Liver (tissue), 9 donors: ENCODE results near the gene PDE1C. TPM values are rescaled to one million over a fixed set of nuclear protein-coding genes. Genes with fewer than 3 reads are reported as not detected.

Experiments
- DNase-seq: peaks from one replicate; pipeline ENCODE4 v3.0.0-alpha.2; 2017; ENCODE audit warnings: low spot score
- H3K27ac ChIP-seq, 2 donors: one replicate each; pipeline ENCODE4 v1.7.0; 2013; ENCODE audit warnings: inconsistent platforms in 2 of 2, low read length in 2 of 2, control low read depth in 1 of 2, low read depth in 1 of 2, mild to moderate bottlenecking in 1 of 2
- H3K27me3 ChIP-seq, 4 donors: one replicate each; pipeline versions ENCODE4 v1.6.1 to v1.7.0; 2013; ENCODE audit warnings: low read length in 3 of 4, inconsistent platforms in 1 of 4, mild to moderate bottlenecking in 1 of 4, moderate library complexity in 1 of 4; ENCODE audit not compliant: control insufficient read depth in 4 of 4, insufficient read depth in 4 of 4
- H3K36me3 ChIP-seq, 4 donors: one replicate each; pipeline versions ENCODE4 v1.6.1 to v1.7.0; 2013; ENCODE audit warnings: low read length in 3 of 4, mild to moderate bottlenecking in 3 of 4, low read depth in 1 of 4, moderate library complexity in 1 of 4; ENCODE audit not compliant: control insufficient read depth in 4 of 4, insufficient read depth in 3 of 4
- H3K4me1 ChIP-seq, 4 donors: one replicate each; pipeline versions ENCODE4 v1.6.1 to v1.7.0; 2013; ENCODE audit warnings: low read length in 3 of 4, mild to moderate bottlenecking in 3 of 4, moderate library complexity in 1 of 4; ENCODE audit not compliant: control insufficient read depth in 4 of 4, insufficient read depth in 4 of 4
- H3K4me3 ChIP-seq, 3 donors: one replicate each; pipeline versions ENCODE4 v1.6.1 to v1.7.0; 2013; ENCODE audit warnings: low read length in 3 of 3, control low read depth in 1 of 3, low read depth in 1 of 3, mild to moderate bottlenecking in 1 of 3
- H3K9ac ChIP-seq, 2 donors: one replicate each; pipeline ENCODE4 v1.7.0; 2013; ENCODE audit warnings: low read length in 2 of 2, mild to moderate bottlenecking in 2 of 2, moderate library complexity in 2 of 2, control low read depth in 1 of 2, low read depth in 1 of 2
- H3K9me3 ChIP-seq, 4 donors: one replicate each; pipeline versions ENCODE4 v1.6.1 to v1.7.0; 2013; ENCODE audit warnings: low read length in 3 of 4; ENCODE audit not compliant: control insufficient read depth in 4 of 4
- ATF3 ChIP-seq: IDR thresholded peaks from 2 replicates; pipeline ENCODE4 v1.6.1; 2016; ENCODE audit warnings: antibody characterized with exemption
- CTCF ChIP-seq: fragments of 150-350 bp; IDR thresholded peaks from 2 replicates; pipeline ENCODE4 v1.5.1; 2017; ENCODE audit warnings: improper control_type of control experiment, low read depth, low read length; ENCODE audit not compliant: missing input control
- EGR1 ChIP-seq, 2 donors: IDR thresholded peaks; 2 replicates each; pipeline ENCODE4 v1.6.1; 2016 to 2018; ENCODE audit warnings: antibody characterized with exemption in 2 of 2, low read depth in 2 of 2
- FOXA1 ChIP-seq: IDR thresholded peaks from 2 replicates; pipeline ENCODE4 v1.6.1; 2016; ENCODE audit warnings: antibody characterized with exemption
- FOXA2 ChIP-seq: IDR thresholded peaks from 2 replicates; pipeline ENCODE4 v1.6.1; 2016; ENCODE audit warnings: antibody characterized with exemption
- GABPA ChIP-seq, 2 donors: IDR thresholded peaks in 1 of 2; conservative IDR thresholded peaks in 1 of 2; 2 replicates each; pipeline ENCODE4 v1.6.1; 2016; ENCODE audit warnings: antibody characterized with exemption in 2 of 2, mild to moderate bottlenecking in 1 of 2, moderate library complexity in 1 of 2
- HNF4A ChIP-seq, 2 donors: conservative IDR thresholded peaks; 2 replicates each; pipeline ENCODE4 v1.6.1; 2016; ENCODE audit warnings: antibody characterized with exemption in 2 of 2, mild to moderate bottlenecking in 2 of 2
- HNF4G ChIP-seq: IDR thresholded peaks from 2 replicates; pipeline ENCODE4 v1.6.1; 2016; ENCODE audit warnings: antibody characterized with exemption
- JUND ChIP-seq, 2 donors: IDR thresholded peaks; 2 replicates each; pipeline ENCODE4 v1.6.1; 2016; ENCODE audit warnings: antibody characterized with exemption in 2 of 2
- MAX ChIP-seq: IDR thresholded peaks from 2 replicates; pipeline ENCODE4 v1.6.1; 2016; ENCODE audit warnings: antibody characterized with exemption
- NR2F2 ChIP-seq: IDR thresholded peaks from 2 replicates; pipeline ENCODE4 v1.6.1; 2016; ENCODE audit warnings: antibody characterized with exemption
- RAD21 ChIP-seq, 2 donors: IDR thresholded peaks; 2 replicates each; pipeline ENCODE4 v1.6.1; 2016; ENCODE audit warnings: antibody characterized with exemption in 2 of 2, mild to moderate bottlenecking in 2 of 2
- REST ChIP-seq: IDR thresholded peaks from 2 replicates; pipeline ENCODE4 v1.6.1; 2016; ENCODE audit warnings: antibody characterized with exemption, mild to moderate bottlenecking
- RXRA ChIP-seq, 2 donors: IDR thresholded peaks; 2 replicates each; pipeline ENCODE4 v1.6.1; 2017 to 2018; ENCODE audit warnings: antibody characterized with exemption in 2 of 2, mild to moderate bottlenecking in 1 of 2
- SP1 ChIP-seq: IDR thresholded peaks from 2 replicates; pipeline ENCODE4 v1.6.1; 2018; ENCODE audit warnings: antibody characterized with exemption, mild to moderate bottlenecking
- YY1 ChIP-seq: IDR thresholded peaks from 2 replicates; pipeline ENCODE4 v1.6.1; 2016; ENCODE audit warnings: antibody characterized with exemption, mild to moderate bottlenecking
- ZBTB33 ChIP-seq: IDR thresholded peaks from 2 replicates; pipeline ENCODE4 v1.6.1; 2016; ENCODE audit warnings: antibody characterized with exemption
- WGBS: extraction: QIAGEN DNeasy Blood & Tissue Kit; methylation state at CpG from one replicate; pipeline ENCODE4 v1.1.7; 2013; 5-methylcytosine and 5-hydroxymethylcytosine counted together
- polyA plus RNA-seq, 2 donors: library from polyadenylated mRNA; stranded (reverse) in 1 of 2; unstranded in 1 of 2; fragments of 200-250 nt in 1 of 2; fragments of >200 nt in 1 of 2; fragmentation: Nextera tagmentation in 1 of 2; extraction: Ambion mirVana in 1 of 2; gene quantifications; one replicate each; pipeline versions ENCODE4 v1.2.1 to v1.2.3, GENCODE V29; 2013 to 2015
- total RNA-seq, 2 donors: library from RNA; depleted of rRNA; stranded (reverse); fragments of >200 nt; gene quantifications; one replicate each; pipeline ENCODE4 v1.2.3, GENCODE V29; 2014
- donor health status: healthy.
- donor health status: healthy.
- donor health status: healthy.
- donor health status: healthy.
- donor health status: healthy.

PDE1C gene
- total and polyA plus RNA-seq, 4 donors, result 0.05 to 0.92 (median 0.47) TPM; not detected in 1

- no peak for DNase-seq
- TF ChIP-seq JUND (IDR thresholded peaks at IDR 0.05) (no peak), FOXA2 (no peak), ATF3 (no peak), GABPA (IDR thresholded peaks at IDR 0.05 in 1 of 2, conservative IDR thresholded peaks at IDR 0.05 in 1 of 2) (no peak), HNF4G (no peak), ZBTB33 (no peak), NR2F2 (no peak), REST (no peak), EGR1 (IDR thresholded peaks at IDR 0.05; ENCODE audit: low read depth in 2 of 2) (no peak), HNF4A (conservative IDR thresholded peaks at IDR 0.05) (no peak), RAD21 (IDR thresholded peaks at IDR 0.05) (no peak), YY1 (no peak)
- 60% methylated on average over 3 of the region's 3 CpGs for WGBS
- Histone ChIP-seq H3K4me1 (no peaks in the 10 kb centered on the region), H3K4me3 (no peak overlapping the region), H3K27ac (no peak overlapping the region), H3K36me3 (no peaks in the 10 kb centered on the region), H3K9me3 (no peaks in the 10 kb centered on the region), H3K9ac (no peak overlapping the region), H3K27me3 (peaks cover 0 to 4% (median 1%) of the 10 kb centered on the region in 4 donors)
Observed at GRCh38 chr7:32043688-32044087, 26.5 kb downstream of the PDE1C start.

GRCh38 chr7:32042900-32043299, 27.3 kb downstream of the PDE1C start:
- DNase-seq, result no peak
- H3K4me1 ChIP-seq, result no peaks in the 10 kb centered on the region
- H3K27ac ChIP-seq, result no peak overlapping the region
- no peak for TF ChIP-seq EGR1 (IDR thresholded peaks at IDR 0.05; ENCODE audit: low read depth in 2 of 2)
- no peak for TF ChIP-seq GABPA (IDR thresholded peaks at IDR 0.05 in 1 of 2, conservative IDR thresholded peaks at IDR 0.05 in 1 of 2)
- TF ChIP-seq CTCF, result no peak
- no peak for TF ChIP-seq RXRA (IDR thresholded peaks at IDR 0.05)
- no peak for TF ChIP-seq ZBTB33
- no peak for TF ChIP-seq REST
- no peak for TF ChIP-seq JUND (IDR thresholded peaks at IDR 0.05)
- no peak for TF ChIP-seq FOXA1
- TF ChIP-seq SP1, result no peak
- no peak for TF ChIP-seq ATF3
- TF ChIP-seq MAX, result no peak
- H3K27me3 ChIP-seq, result peaks cover 0 to 4% (median 1%) of the 10 kb centered on the region in 4 donors
- no peak overlapping the region for H3K4me3 ChIP-seq
- no peaks in the 10 kb centered on the region for H3K9me3 ChIP-seq
- 72% methylated on average over 5 of the region's 5 CpGs for WGBS
- H3K36me3 ChIP-seq, result no peaks in the 10 kb centered on the region
- no peak overlapping the region for H3K9ac ChIP-seq
